K562 (cell line): Measurements from ENCODE around the gene STK11. TPM values are rescaled to one million over a fixed set of nuclear protein-coding genes. Genes with fewer than 3 reads are reported as not detected.

Source experiments
- CHD7 ChIP-seq: fragments of 200-600 bp; sonication (generic); IDR thresholded peaks from one replicate; pipeline ENCODE4 v1.6.1; 2012; ENCODE audit warnings: mild to moderate bottlenecking, low read depth, low read length, inconsistent platforms
- CREB5 ChIP-seq: fragments of 250-450 bp; sonication (Bioruptor Pico); IDR thresholded peaks from 2 replicates; pipeline ENCODE4 v1.5.0; 2020; ENCODE audit warnings: mild to moderate bottlenecking
- IRF9 ChIP-seq: fragments of 450-650 bp; IDR thresholded peaks from 2 replicates; pipeline ENCODE4 v1.6.1; 2016; ENCODE audit warnings: missing biosample characterization, missing genetic modification characterization
- TCF7 ChIP-seq: sonication (generic); IDR thresholded peaks from 2 replicates; pipeline ENCODE4 v1.6.1; 2016; ENCODE audit warnings: antibody characterized with exemption, borderline replicate concordance
- ZNF592 ChIP-seq: fragments of 450-650 bp; IDR thresholded peaks from 2 replicates; pipeline ENCODE4 v1.6.1; 2017; ENCODE audit warnings: antibody characterized with exemption, mild to moderate bottlenecking
- polyA plus RNA-seq, 8 experiments: library from polyadenylated mRNA; depleted of rRNA in 4 of 8; stranded (reverse) in 5 of 8; unstranded in 3 of 8; fragments of >200 nt; fragmentation: Nextera tagmentation in 2 of 8; fragmentation: Illumina TruSeq in 1 of 8; extraction: Ambion mirVana in 2 of 8; extraction: Trizol in 1 of 8; gene quantifications; 2 replicates each; pipeline versions ENCODE4 v1.2.1 to v1.2.3, GENCODE V29; 2011 to 2014; ENCODE audit warnings: inconsistent platforms in 1 of 8, missing spikeins in 1 of 8
- total RNA-seq, 7 experiments: library from RNA; depleted of rRNA in 6 of 7; stranded (reverse); fragments of >200 nt in 6 of 7; fragmentation: Illumina TruSeq in 2 of 7; extraction: Trizol in 2 of 7; gene quantifications; 2 replicates each; pipeline versions ENCODE4 v1.2.1 to v1.2.3, GENCODE V29; 2011 to 2021; ENCODE audit warnings: low replicate concordance in 1 of 7

The STK11 gene
- total and polyA plus RNA-seq, 9 of the 15 experiments (the other 6 are each of a cell fraction or from before 2014, with no cell fraction given), result 0.15 to 96.5 (median 31.7) TPM

- TF ChIP-seq CHD7, result no peak
- no peak for TF ChIP-seq TCF7
- TF ChIP-seq CREB5 (CRISPR knock-in tag), result no peak
- no peak for TF ChIP-seq IRF9 (tag)
- TF ChIP-seq ZNF592, result peak; percentile 67; the same call in 1 of the 2 replicates
These were observed 43.9 kb downstream of the STK11 start (continued) for GRCh38 chr19:1249298-1249989.
